Activated T-cell treated with anti-CD3 and anti-CD28 coated beads, Interleukin-2, amount 50 U/mL, for 1 hour (primary cell): ENCODE data around the gene E2F3.
"Not testable (repeated sequence)": the region's sequence is repeated elsewhere in the genome, so short reads cannot be mapped to it uniquely, and the experiment has no call there.

Source experiments
- DNase-seq: peaks from one replicate; pipeline ENCODE4 v3.0.0-alpha.2; 2020

The E2F3 gene

DNA sequence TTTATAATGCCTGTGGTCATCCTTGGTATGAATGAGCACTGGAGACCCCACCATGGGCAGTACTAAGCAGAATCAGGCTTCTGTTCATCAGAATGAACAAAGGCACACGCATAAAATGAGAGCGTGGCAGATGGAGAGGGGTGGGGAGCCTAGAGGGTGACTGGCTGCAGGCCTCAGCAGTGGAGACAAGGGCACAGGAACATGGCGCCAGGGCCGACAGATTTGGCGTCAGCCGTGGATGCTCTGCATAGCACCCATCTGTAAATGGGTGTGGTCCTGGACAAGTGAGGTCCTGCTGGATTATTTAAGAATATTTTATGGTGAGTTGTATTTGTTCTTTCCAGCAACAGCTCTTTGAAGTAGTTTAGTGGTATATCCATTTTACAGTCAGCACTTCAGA, 33.1 kb downstream of the E2F3 start:
- DNase-seq = no peak

DNA sequence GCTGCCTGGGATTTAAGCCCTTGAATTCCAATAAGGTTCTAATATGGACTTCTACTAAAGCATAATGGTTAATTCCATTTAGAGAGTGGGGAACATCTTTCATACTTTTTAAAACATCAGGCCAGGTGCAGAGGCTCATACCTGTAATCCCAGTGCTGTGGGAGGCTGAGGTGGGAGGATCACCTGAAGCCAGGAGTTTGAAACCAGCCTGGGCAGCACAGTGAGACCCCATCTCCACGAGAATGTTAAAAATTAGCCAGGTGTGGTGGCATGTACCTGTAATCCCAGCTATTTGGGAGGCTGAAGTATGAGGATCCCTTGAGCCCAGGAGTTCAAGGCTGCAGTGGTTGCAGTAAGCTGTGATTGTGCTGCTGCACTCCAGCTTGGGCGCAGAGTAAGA, 35.0 kb downstream of the E2F3 start:
- no peak for DNase-seq

DNA sequence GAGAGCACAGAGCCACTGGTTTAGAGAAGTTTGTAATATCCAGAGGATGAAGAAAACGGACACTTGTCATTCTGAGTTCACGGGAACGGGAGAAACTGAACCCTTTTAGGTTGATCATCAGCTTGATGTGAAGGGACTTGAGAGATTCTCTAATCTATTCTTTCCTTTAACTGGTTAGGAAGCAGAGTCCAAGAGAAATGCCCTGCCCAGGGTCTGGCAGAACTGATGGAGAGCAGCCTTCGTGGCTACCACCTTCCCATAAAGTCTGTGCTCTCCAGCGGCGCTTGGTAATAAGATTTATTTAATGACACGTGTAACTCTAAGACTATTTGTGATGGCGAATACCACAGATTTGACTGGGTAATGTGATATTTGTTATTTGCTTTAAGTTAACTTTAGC, 36.0 kb downstream of the E2F3 start:
- no peak for DNase-seq

DNA sequence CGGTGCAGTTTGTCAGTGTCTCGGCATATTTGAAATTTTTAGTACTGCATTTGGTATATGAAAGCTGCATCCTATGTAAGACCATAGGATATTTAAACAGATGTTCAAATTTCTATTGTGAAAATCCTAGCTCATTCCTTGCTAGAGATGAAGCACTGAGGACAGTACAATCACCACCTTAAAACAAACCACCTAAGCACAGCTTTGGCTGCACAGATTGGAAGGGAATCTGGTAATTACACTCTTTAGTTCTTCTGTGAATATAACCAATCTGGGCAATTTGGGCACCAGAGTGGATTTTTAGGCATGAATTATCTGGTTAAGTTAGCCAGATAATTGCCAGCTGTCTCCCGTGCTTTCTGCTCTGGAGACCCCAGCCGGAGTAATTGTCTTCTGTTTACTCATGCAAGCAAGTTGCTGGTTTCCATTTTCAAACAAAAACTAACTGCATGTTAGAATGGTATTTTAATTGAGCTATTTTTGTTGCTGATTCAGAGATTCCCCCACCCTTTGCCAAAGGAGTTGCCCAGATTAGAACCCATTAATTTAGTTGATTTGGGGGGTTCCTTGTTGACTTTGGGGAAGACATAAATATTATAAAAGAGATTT, 36.9 kb downstream of the E2F3 start:
- no peak for DNase-seq

DNA sequence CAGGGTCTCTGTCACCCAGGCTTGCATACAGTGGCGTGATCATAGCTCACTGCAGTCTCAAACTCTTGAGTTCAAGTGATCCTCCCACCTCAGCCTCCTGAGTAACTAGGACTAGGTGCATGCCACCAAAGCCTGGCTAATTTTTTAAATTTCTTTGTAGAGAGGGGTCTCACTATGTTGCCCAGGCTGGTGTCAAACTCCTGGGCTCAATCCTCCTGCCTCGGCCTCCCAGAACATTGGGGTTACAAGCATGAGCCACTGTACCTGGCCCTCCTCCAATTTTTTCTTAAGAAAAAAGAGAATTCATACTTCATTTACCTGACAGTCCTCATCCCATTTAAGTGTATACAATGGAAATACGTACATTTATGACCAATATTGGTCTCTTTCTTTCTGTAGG, 37.9 kb downstream of the E2F3 start:
- DNase-seq = no peak

DNA sequence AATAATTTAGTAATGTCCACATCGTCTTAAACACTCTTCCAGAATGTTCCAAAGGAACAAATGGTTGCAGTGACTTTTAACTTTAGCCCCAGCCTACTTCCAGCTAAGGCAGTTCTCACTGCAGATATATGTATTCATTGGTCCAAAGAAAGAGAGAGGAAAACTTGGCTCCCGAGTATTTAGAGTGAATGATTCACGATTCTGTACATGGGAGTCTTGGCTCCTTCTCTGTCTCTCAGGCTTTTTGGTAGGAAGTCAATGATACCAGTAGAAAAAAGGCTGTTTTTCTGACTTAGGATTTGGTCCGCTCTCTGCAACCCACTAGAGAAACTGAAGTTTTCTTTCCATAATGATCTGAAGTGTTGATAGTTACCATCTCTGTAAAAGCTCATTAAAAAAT, 38.6 kb downstream of the E2F3 start:
- DNase-seq = no peak

DNA sequence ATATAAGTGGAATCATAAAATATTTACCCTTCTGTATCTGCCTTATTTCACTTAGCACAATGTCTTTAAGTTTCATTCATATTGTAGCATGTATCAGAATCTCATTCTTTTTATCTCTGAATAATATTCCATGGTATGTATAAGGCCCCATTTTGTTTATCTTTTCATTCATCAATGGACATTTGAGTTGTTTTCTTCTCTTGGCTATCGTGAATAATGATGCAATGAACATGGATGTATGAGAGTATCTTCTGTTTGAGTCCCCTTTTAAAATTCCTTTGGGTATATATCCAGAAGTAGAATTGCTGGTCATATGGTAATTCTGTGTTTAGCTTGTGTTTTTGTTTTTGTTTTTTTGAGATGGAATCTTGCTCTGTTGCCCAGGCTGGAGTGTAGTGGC, 39.6 kb downstream of the E2F3 start:
- DNase-seq = no peak

DNA sequence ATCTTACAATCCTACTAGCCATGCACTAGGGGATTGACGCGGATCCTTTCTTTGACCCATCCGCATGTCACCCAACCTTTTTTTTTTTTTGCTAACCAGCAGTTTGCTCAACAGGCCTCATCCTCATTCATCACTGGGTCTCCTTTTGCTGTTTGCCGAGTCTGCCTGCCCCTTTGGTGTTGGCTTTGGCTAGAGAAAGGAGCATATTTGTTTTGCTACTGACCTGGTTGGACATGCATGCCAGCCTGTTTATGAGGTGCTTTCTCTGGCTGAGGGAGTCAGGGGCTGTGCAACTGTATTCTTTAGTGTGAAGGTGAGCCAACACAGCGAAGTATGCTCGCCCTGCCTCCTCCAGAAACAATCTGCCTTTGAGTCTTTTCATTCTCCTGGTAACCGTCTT, 40.2 kb downstream of the E2F3 start:
- DNase-seq = no peak

DNA sequence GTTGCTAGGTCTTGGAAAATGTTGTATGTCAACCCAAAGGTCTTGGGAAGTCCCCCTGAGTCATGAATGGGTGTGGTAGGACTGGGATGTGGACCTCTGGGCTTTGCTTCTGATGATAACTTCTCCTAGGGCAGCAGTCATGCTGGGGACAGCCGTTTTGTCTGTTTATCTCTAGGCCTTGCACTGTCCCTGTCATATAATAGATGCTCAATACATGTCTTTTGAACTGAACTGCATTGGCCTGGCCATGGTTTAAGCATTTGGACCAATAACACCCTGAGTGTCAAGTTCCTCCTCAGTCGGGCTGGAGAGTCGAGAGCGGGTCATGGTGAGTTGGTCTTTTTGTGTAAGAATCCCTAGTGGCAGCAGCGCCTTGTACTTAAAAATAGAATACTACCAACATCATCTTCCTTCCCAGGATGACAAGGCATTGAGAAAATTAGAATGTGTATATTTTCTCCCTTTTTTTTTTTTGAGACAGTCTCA, 43.1 kb downstream of the E2F3 start:
- no peak for DNase-seq

DNA sequence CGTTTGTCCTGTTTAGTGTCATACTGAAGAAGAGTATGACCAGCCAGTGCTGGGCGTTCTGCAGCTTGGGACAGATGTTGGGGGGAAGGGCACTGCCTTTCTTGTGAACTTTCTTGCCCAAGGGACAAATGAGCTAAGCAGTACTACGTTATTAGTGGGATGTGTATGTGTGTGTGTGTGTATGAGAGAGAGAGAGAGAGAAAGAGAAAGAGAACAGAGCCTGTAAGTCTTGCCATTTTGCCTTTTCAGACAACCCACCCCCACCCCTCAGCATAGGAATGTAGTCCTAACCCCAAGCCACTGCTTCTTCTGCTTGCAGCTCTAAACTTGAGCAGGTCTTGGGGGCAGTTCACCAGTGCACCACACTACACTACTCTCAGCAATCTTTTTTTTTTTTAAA, 45.5 kb downstream of the E2F3 start:
- DNase-seq = no peak

DNA sequence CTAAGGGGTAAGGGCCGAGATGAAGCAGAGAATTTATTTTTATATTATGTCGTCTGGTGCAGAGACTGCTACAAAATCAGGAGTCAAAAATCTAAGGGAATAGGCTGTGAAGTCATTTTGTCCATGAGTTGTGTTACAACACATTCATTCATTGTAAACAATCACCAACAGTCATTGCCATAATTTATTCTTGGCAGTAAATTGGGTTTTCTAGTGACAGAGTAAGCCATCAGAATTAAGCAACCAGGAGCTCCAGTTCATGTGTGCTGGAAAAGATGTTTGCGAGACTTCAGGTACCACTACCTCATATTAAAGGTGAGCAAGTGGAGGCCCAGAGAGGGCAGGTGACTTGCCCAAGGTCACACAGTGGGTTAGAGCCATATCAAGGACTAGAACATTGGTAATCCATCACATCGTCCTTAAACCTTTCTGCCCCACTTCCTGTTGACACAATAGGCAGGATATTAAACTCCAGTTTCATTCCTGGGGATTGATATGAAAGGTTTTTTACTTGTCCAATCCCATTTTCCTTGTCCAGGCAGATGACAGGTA, 46.0 kb downstream of the E2F3 start:
- DNase-seq = no peak

DNA sequence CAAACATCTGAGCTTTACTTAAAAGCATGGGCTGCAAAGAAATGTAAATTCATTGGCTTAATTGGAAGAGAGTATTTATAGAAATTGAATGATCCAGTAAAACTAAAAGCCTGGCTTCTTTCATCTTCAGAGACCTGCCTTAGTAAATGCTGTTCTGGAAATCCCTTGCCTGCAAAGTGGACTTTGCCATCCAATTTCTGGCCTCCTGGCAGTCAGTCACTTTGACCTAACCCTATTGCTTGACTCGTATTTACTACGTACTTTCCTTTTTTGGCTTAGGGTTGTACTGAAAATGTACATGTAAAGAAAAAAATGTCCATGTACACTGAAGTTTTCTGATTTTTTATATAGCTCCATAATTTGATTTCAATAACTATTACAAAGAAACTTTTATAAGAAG, 47.1 kb downstream of the E2F3 start:
- no peak for DNase-seq

DNA sequence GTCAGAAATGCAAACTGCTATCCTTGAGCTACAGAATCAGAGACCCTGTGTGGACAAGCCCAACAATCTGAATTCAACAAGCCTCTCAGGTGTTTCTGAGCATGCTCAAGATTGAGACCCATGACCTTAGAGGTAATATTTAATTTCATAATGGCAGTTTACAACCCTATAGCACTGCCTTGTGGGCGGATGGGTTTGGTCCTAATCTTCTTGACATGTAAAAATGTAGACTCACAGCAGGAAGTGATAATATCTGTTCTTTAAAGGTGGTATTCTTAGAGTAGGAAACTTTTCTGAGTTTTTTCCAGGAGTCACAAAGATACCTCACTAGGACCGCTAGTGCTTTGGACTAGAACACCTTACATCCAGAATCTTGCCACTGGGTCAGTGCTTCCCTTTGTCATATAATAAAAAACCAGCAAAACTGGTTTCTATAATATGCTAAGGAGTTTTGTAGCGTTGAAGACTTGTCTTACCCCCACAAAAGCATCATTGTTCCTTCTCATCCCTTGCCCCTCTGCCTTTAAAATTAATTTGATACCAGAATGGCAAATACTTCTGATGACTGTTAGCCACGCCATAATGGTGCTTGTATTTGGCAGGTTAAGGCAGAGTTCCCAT, 52.6 kb downstream of the E2F3 start:
- no peak for DNase-seq

DNA sequence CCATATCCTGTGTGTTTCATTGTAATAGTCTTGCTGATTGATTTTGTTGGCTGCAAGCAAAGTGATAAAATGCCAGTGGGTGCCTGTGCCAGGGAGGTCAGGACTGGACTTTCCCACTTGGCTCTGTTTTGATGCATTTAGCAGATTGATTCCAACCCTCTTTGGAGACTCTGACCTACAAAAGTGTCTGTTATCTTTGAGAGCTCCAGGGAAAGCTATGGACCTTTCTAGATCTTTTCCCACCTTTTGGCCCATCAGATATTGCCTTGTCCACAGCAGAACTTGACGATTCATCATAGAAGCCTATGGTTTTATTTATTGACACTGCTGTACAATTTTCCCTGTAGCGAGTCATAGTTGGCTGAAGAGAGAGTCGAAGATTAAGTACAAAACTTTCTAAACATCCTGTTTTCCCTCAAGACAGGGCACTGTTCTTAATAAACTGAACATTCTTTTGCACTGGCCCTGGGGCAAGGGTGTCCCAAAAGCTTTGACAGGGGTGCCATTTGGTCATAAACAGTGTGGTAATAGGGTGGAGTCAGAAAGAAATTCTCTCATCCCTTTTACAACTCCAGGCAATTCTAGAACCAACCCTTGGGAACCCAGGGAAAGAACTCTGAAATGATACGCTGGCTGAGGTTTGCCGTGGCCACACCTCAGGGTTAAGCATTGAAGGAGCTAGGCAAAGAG, 53.7 kb downstream of the E2F3 start:
- DNase-seq = no peak

DNA sequence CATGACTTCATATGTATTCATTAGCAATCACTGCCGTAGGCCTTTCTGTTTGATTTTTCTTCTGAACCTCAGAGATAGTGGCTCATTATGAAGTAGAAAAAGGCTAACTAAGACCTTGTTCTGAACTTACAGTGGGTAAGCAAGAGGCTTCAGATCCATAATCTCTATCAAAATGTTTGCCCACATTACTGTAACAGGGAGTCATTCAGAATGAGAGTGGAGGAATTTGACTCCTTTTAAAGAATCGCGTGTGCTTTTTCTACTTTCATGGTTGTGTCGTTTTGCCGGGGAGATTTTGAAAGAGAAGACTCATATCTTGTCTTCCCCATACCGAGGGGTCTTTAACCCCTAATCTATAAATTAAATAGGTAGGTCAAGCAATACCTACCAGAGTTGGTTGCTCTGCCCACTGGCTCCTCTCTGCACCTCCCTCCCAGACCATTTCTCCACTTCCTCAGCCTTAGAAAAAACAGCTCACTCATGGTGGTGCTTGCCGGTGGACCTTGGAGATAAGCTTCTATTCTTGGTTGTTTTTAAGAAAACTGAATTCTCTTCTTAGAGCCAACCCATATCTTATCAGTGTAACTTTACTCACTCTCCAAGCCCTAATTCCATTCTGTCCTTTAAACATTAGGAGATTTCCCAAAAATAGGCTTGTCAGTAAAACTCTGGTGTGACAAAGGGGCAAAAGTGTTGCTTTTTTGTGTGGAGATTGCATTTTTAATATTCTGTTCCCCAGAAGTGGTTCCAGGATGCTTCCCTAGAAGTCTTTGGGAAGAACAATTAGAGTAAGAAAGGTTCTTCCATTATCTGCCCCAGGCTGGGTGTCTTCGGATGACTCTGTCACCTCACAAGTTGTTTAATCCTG, 56.6 kb downstream of the E2F3 start:
- DNase-seq = no peak

DNA sequence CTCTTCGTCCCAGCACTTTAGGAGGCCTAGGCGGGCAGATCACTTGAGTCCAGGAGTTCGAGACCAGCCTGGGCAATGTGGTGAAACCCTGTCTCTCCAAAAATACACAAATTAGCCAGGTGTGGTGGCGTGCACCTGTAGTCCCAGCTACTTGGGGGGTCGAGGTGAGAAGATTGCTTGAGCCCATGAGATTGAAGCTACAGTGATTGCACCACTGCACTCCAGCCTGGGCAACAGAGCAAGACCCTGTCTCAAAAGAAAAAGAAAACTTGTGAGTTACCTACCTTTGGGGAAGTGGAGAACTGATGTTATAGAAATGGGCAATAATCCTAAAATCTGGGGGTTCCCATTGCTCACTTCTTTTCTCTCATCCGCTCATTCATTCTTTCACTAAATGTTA, 58.0 kb downstream of the E2F3 start:
- no peak for DNase-seq

DNA sequence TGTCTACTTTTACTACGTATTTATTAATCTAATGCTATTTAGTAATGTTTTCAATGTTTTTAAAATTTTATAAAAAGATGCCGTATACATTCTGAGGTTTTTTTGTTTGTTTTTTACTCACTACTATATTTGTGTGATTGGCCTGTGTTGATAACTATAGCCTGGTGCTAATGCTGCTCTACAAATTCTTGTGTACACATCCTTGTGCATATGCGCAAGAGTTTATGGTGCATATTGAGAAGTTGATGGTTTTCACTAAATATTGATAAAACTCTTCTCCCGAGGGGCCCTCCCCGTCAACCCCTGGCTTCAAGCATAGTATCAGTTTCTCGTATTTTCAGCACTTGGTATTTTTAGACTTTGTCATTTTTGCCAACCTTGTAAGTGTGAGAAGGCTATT, 59.9 kb downstream of the E2F3 start:
- DNase-seq = no peak

DNA sequence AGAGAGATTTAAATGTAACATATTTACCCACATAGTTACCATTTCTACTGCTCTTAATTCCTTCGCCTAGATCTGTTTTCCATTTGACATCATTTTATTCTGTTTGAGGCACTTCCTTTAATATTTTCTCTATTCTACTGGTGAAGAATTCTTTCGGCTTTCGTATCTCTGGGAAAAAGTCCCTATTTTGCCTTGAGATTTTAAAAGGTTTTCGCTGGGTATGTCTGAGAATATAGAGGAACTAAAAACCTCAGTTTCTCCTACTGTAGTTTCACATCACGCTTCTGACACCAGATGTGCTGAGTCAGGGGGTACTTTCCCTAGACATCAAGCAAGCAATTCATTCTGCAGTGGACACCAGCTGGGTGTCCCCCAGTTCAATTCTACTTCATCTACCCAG, 61.7 kb downstream of the E2F3 start:
- DNase-seq = no peak

DNA sequence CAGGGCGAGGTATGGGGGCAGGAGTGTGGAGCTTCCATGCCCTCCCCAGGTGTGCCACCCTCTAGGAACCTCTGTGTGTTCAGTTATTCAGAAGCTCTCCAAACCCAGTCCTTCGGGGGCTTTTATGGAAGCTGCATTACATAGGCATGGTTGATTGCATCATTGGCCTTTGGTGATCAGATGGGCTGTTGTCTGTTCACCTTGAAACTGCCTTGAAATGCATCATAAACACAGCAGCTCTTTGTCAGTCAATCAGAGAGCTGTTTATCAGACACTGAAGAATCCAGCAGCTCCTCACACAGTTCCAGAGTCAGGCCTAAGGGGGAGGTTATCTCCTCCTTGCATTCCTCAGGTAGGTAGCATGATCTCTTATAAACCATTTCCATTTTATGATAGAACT, 62.4 kb downstream of the E2F3 start:
- no peak for DNase-seq

DNA sequence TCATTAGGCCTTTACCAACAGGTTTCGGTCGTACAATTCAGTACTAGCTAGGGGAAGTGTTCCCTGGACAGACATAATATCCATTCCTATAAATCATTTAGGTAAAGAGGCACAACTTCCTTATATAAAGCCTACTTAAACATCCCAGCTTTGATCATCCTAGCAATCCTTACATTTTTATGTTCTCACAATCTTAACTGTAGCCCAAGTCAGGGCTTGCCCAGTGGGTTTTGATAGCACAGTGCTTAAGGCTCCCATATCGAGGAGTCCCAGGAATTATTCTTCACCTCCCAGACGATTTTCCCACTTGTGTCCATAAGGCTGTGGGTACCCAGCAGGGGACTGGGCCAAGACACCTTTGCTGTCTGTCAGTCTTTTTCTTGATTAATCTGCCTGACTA, 63.2 kb downstream of the E2F3 start:
- no peak for DNase-seq

DNA sequence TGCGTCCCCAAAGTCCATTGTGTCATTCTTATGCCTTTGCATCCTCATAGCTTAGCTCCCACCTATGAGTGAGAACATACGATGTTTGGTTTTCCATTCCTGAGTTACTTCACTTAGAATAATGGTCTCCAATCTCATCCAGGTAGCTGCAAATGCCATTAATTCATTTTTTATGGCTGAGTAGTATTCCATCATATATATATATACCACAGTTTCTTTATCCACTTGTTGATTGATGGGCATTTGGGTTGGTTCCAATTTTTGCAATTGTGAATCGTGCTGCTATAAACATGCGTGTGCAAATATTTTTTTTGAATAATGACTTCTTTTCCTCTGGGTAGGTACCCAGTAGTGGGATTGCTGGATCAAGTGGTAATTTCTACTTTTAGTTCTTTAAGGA, 63.9 kb downstream of the E2F3 start:
- not testable (repeated sequence) for DNase-seq

DNA sequence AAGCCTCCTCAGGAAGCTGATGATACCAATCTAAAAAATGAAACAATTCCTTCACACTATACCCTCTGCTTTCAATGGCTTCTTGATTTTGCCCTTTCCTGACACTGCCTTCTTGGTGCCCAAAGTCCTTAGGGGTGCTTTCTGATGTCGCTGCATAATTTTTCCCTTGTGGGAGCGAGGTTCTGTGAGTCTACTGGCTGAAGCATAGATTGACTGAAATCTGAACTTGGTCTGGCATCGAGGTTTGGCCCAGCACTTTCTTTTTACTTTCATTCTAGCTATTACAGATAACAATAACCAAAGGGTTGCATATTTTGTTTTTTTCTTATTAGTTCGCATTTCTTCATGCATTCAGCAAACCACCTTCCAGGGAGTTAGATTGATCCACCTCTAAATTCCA, 65.8 kb downstream of the E2F3 start:
- DNase-seq = no peak

DNA sequence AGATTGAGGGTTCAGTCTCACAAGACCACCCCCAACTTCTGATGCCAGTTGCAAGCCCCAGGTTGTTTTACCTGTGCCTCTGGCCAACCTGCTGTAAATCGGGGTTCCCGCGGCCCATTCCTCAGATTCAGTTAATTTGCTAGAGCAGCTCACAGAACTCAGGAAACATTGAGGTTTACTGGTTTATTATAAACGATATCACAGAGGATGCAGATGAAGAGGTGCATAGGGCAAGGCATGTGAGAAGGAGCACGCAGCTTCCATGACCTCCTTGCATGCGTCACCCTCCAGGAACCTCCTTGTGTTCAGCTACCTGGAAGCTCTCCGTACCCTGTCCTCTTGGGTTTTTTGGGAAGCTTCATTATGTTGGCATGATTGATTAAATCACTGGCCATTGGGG, 66.5 kb downstream of the E2F3 start:
- no peak for DNase-seq
